ENCODE results near the gene ENKD1. TPM values are rescaled to one million over a fixed set of nuclear protein-coding genes. Genes with fewer than 3 reads are reported as not detected.

ENKD1 gene
- total and polyA plus RNA-seq, 10 of the 15 experiments (the other 5 are each of a cell fraction or from before 2014, with no cell fraction given), result 0.19 to 8.1 (median 2.8) TPM

- Histone ChIP-seq H3K36me3 (ENCODE audit: control insufficient read depth in 2 of 2, insufficient read depth in 2 of 2, low read length in 1 of 2) (no peaks in the 10 kb centered on the region), H3K4me3 (no peak overlapping the region), H4K20me1 (ENCODE audit: control insufficient read depth, insufficient read depth) (no peaks in the 10 kb centered on the region), H3K79me2 (ENCODE audit: control insufficient read depth, insufficient read depth, low read length) (no peaks in the 10 kb centered on the region; the same call in none of the 2 replicates), H3K4me1 (ENCODE audit: control insufficient read depth, insufficient read depth, low read length) (no peaks in the 10 kb centered on the region; the same call in 1 of the 2 replicates), H3K27me3 (replicated peaks in 1 of 2; ENCODE audit: control insufficient read depth in 2 of 2, insufficient read depth in 2 of 2, low read length in 1 of 2) (no peaks in the 10 kb centered on the region), H3K27ac (ENCODE audit: control insufficient read depth, insufficient read depth) (no peak overlapping the region), H3K4me2 (ENCODE audit: control insufficient read depth, insufficient read depth) (no peak overlapping the region), H3K9me3 (replicated peaks; ENCODE audit: control insufficient read depth, insufficient read depth, low read length) (no peaks in the 10 kb centered on the region; the same call in 2 of the 3 replicates), H2AFZ (ENCODE audit: control insufficient read depth, low read depth, low read length) (no peak overlapping the region), H3K9ac (ENCODE audit: control insufficient read depth, insufficient read depth, low read length) (no peak overlapping the region)
- ATAC-seq, result no peak
- 50% methylated on average over 2 of the region's 2 CpGs for WGBS (ENCODE audit: insufficient coverage, insufficient replicate concordance, low lambda C conversion rate, missing lambda C conversion rate)
- intact Hi-C loops (cut with micrococcal nuclease; ENCODE audit: unreplicated experiment) (no loop called here), in situ Hi-C loops (cut with MboI) (no loop called here)
- RAD21 ChIA-PET (ENCODE audit: unreplicated experiment), result no interaction called here
- BruUV-seq (replicated peaks), result no TSS peak
- POLR2A ChIA-PET, result interaction anchor here (0.6 kb wide), 2 partner anchors 912 to 1054 kb away, joined by 4 to 5 read pairs; no protein-coding TSS in a partner anchor
- SMC1A ChIA-PET (ENCODE audit: uncharacterized antibody, unreplicated experiment), result no interaction called here
- no peak for FAIRE-seq
- TF ChIP-seq CEBPB (IDR thresholded peaks at IDR 0.05; ENCODE audit: borderline replicate concordance in 1 of 2, low read depth in 2 of 2, low read length in 2 of 2), result no peak
- no peak for TF ChIP-seq CBX5 (IDR thresholded peaks at IDR 0.05; ENCODE audit: low read depth)
- no peak for TF ChIP-seq RFX5 (IDR thresholded peaks at IDR 0.05; ENCODE audit: low read depth, low read length)
- TF ChIP-seq, protein P1, sequence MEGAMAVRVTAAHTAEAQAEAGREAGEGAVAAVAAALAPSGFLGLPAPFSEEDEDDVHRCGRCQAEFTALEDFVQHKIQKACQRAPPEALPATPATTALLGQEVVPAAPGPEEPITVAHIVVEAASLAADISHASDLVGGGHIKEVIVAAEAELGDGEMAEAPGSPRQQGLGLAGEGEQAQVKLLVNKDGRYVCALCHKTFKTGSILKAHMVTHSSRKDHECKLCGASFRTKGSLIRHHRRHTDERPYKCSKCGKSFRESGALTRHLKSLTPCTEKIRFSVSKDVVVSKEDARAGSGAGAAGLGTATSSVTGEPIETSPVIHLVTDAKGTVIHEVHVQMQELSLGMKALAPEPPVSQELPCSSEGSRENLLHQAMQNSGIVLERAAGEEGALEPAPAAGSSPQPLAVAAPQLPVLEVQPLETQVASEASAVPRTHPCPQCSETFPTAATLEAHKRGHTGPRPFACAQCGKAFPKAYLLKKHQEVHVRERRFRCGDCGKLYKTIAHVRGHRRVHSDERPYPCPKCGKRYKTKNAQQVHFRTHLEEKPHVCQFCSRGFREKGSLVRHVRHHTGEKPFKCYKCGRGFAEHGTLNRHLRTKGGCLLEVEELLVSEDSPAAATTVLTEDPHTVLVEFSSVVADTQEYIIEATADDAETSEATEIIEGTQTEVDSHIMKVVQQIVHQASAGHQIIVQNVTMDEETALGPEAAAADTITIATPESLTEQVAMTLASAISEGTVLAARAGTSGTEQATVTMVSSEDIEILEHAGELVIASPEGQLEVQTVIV (IDR thresholded peaks at IDR 0.05; ENCODE audit: borderline replicate concordance, partially characterized antibody), result no peak
- TF ChIP-seq BRCA1 (IDR thresholded peaks at IDR 0.05; ENCODE audit: low read depth, low read length), result no peak
- TF ChIP-seq KDM1A (IDR thresholded peaks at IDR 0.05; ENCODE audit: borderline replicate concordance), result no peak
- TF ChIP-seq TCF3 (IDR thresholded peaks at IDR 0.05; ENCODE audit: borderline replicate concordance, insufficient read depth, low read depth, low read length), result no peak
- TF ChIP-seq, protein P2, sequence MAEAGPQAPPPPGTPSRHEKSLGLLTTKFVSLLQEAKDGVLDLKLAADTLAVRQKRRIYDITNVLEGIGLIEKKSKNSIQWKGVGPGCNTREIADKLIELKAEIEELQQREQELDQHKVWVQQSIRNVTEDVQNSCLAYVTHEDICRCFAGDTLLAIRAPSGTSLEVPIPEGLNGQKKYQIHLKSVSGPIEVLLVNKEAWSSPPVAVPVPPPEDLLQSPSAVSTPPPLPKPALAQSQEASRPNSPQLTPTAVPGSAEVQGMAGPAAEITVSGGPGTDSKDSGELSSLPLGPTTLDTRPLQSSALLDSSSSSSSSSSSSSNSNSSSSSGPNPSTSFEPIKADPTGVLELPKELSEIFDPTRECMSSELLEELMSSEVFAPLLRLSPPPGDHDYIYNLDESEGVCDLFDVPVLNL (IDR thresholded peaks at IDR 0.05; ENCODE audit: low read depth, low read length), result no peak
- TF ChIP-seq IRF5 (IDR thresholded peaks at IDR 0.05; ENCODE audit: borderline replicate concordance), result no peak
- TF ChIP-seq MEF2B (IDR thresholded peaks at IDR 0.05; ENCODE audit: partially characterized antibody, poor library complexity, severe bottlenecking), result no peak
- no peak for TF ChIP-seq PAX8 (IDR thresholded peaks at IDR 0.05)
- TF ChIP-seq FOXM1 (IDR thresholded peaks at IDR 0.05; ENCODE audit: low read depth, low read length), result no peak
- no peak for TF ChIP-seq TAF1 (IDR thresholded peaks at IDR 0.05; ENCODE audit: borderline replicate concordance, low read depth, low read length)
- no peak for TF ChIP-seq POLR2AphosphoS2 (IDR thresholded peaks at IDR 0.05; ENCODE audit: low read depth, low read length)
- CTCF ChIA-PET, result interaction anchor here (1.1 to 1.6 kb wide), 3 partner anchors 14 to 30 kb away, joined by 3 to 4 read pairs (median 4); no protein-coding TSS in a partner anchor
- DNase-seq (ENCODE audit: low read depth, low spot score), result no peak
Measured at GRCh38 chr16:67703626-67704025, 37.1 kb upstream of the ENKD1 start.

Data from GM12878 (cell line).